A549 (cell line): ENCODE data around the gene CCDC73. TPM values are rescaled to one million over a fixed set of nuclear protein-coding genes. Genes with fewer than 3 reads are reported as not detected.

ENCODE experiments used
- ATAC-seq, 2 experiments: fragments of 200-7000 bp in 1 of 2; fragments of >200 bp in 1 of 2; cut with Nextera tagmentation in 1 of 2; cut with Tn5 transposase in 1 of 2; 3 replicates each; pipeline versions ENCODE4 v1.8.0 to v1.9.1; 2018 to 2020; ENCODE audit warnings: mild to moderate bottlenecking in 1 of 2, moderate library complexity in 1 of 2
- CTCF ChIA-PET: fragments of 300-600 bp; sonication (Branson Sonifier 250); formaldehyde crosslinking; extraction: SDS; loops from one replicate; lab custom pipeline; 2021; ENCODE audit warnings: antibody characterized with exemption, inconsistent platforms; lab: Yijun Ruan, JAX
- POLR2A ChIA-PET: fragments of 350-600 bp; formaldehyde crosslinking; extraction: SDS; loops from one replicate; lab custom pipeline; 2021; ENCODE audit warnings: antibody characterized with exemption, inconsistent platforms; lab: Yijun Ruan, JAX
- DNase-seq, 2 experiments: peaks; one replicate each; pipeline versions ENCODE4 v3.0.0 to v3.0.0-alpha.2; 2011 to 2016; ENCODE audit warnings: low read depth in 1 of 2, low spot score in 1 of 2
- FAIRE-seq: peaks from 2 replicates; lab custom pipeline; 2011; peaks lifted over from hg19 to GRCh38; lab: Jason Lieb, UNC
- H3K27ac ChIP-seq, 2 experiments: fragments of >200 bp; sonication (Bioruptor Twin); formaldehyde crosslinking; 3 replicates each; pipeline ENCODE4 v1.5.1; 2016 to 2017
- H3K4me1 ChIP-seq: fragments of >200 bp; sonication (Bioruptor Twin); formaldehyde crosslinking; 3 replicates; pipeline ENCODE4 v1.6.1; 2016
- H3K4me2 ChIP-seq: fragments of >200 bp; sonication (Bioruptor Twin); formaldehyde crosslinking; 3 replicates; pipeline ENCODE4 v1.6.1; 2016
- H3K4me3 ChIP-seq: fragments of >200 bp; sonication (Bioruptor Twin); formaldehyde crosslinking; 3 replicates; pipeline ENCODE4 v1.5.1; 2016
- H3K9me3 ChIP-seq: fragments of >200 bp; sonication (Bioruptor Twin); formaldehyde crosslinking; 3 replicates; pipeline ENCODE4 v1.6.1; 2016
- CBX8 ChIP-seq: fragments of 200-600 bp; sonication (generic); IDR thresholded peaks from 2 replicates; pipeline ENCODE4 v1.6.1; 2016
- CEBPB ChIP-seq, 2 experiments: fragments of >200 bp in 1 of 2; sonication (Bioruptor Twin) in 1 of 2; formaldehyde crosslinking in 1 of 2; IDR thresholded peaks; 2 replicates each; pipeline ENCODE4 v1.6.1; 2012 to 2016
- EHMT2 ChIP-seq: fragments of 200-600 bp; sonication (generic); IDR thresholded peaks from 2 replicates; pipeline ENCODE4 v1.6.1; 2016; ENCODE audit warnings: antibody characterized with exemption, low read depth, mild to moderate bottlenecking, moderate library complexity
- EP300 ChIP-seq, 2 experiments: fragments of >200 bp; sonication (Bioruptor Twin); formaldehyde crosslinking; IDR thresholded peaks; 2 replicates in 1 of 2; 3 replicates in 1 of 2; pipeline ENCODE4 v1.6.1; 2016 to 2017
- FOSL2 ChIP-seq, 2 experiments: fragments of 450-650 bp in 1 of 2; fragments of >200 bp in 1 of 2; sonication (Bioruptor Twin) in 1 of 2; formaldehyde crosslinking; IDR thresholded peaks; 2 replicates each; pipeline versions ENCODE4 v1.5.0 to v1.6.1; 2016 to 2020; ENCODE audit warnings: mild to moderate bottlenecking in 1 of 2, moderate library complexity in 1 of 2
- HEYL ChIP-seq: fragments of 250-450 bp; sonication (Bioruptor Pico); IDR thresholded peaks from 2 replicates; pipeline ENCODE4 v1.8.0; 2021; ENCODE audit warnings: mild to moderate bottlenecking, moderate library complexity
- HOXB13 ChIP-seq: fragments of 250-450 bp; sonication (Bioruptor Pico); IDR thresholded peaks from 2 replicates; pipeline ENCODE4 v1.5.0; 2020; ENCODE audit warnings: low read depth, mild to moderate bottlenecking, moderate library complexity
- HOXB5 ChIP-seq: fragments of 250-450 bp; sonication (Bioruptor Pico); IDR thresholded peaks from 2 replicates; pipeline ENCODE4 v1.5.0; 2020; ENCODE audit warnings: mild to moderate bottlenecking, moderate library complexity
- JUNB ChIP-seq: fragments of >200 bp; sonication (Bioruptor Twin); formaldehyde crosslinking; IDR thresholded peaks from 2 replicates; pipeline ENCODE4 v1.6.1; 2016
- MAFK ChIP-seq: fragments of 450-650 bp; IDR thresholded peaks from 2 replicates; pipeline ENCODE4 v1.6.1; 2014; ENCODE audit not compliant: partially characterized antibody
- MAZ ChIP-seq: fragments of 150-350 bp; IDR thresholded peaks from 2 replicates; pipeline ENCODE4 v1.6.1; 2014; ENCODE audit warnings: antibody characterized with exemption, low read depth, low read length, borderline replicate concordance
- NR3C1 ChIP-seq: fragments of >200 bp; sonication (Bioruptor Twin); formaldehyde crosslinking; IDR thresholded peaks from 3 replicates; pipeline ENCODE4 v1.6.1; 2017
- POLR2A ChIP-seq: IDR thresholded peaks from 2 replicates; pipeline ENCODE4 v1.6.1; 2012; ENCODE audit warnings: mild to moderate bottlenecking, low read length
- RAD21 ChIP-seq, 2 experiments: fragments of >200 bp in 1 of 2; sonication (Bioruptor Twin) in 1 of 2; formaldehyde crosslinking in 1 of 2; IDR thresholded peaks in 1 of 2; conservative IDR thresholded peaks in 1 of 2; 2 replicates in 1 of 2; 3 replicates in 1 of 2; pipeline ENCODE4 v1.6.1; 2012 to 2018; ENCODE audit warnings: inconsistent platforms in 1 of 2
- TP53 ChIP-seq: fragments of 250-450 bp; sonication (Bioruptor Pico); IDR thresholded peaks from 2 replicates; pipeline ENCODE4 v1.5.0; 2021; ENCODE audit warnings: mild to moderate bottlenecking, moderate library complexity
- ZC3H11A ChIP-seq: fragments of 450-650 bp; IDR thresholded peaks from 2 replicates; pipeline ENCODE4 v1.6.1; 2014; ENCODE audit warnings: antibody characterized with exemption, mild to moderate bottlenecking
- WGBS: methylation state at CpG from one replicate; pipeline ENCODE4 v1.1.6; 2017; ENCODE audit errors: missing lambda C conversion rate; 5-methylcytosine and 5-hydroxymethylcytosine counted together
- polyA plus RNA-seq, 4 experiments: library from polyadenylated mRNA; depleted of rRNA in 3 of 4; stranded (reverse); fragments of >200 nt; fragmentation: RNase III in 1 of 4; extraction: RNeasy Plus Mini Kit Qiagen cat#74134 plus additional on column Dnase treatment in 1 of 4; gene quantifications; 2 replicates in 3 of 4; 3 replicates in 1 of 4; pipeline ENCODE4 v1.2.3, GENCODE V29; 2011 to 2017
- TF ChIP-seq, protein P1 (sequence below): IDR thresholded peaks from 2 replicates; pipeline ENCODE4 v1.6.1; 2012
- TF ChIP-seq, protein P2 (sequence below): fragments of >200 bp; sonication (Bioruptor Twin); formaldehyde crosslinking; IDR thresholded peaks from 3 replicates; pipeline ENCODE4 v1.5.1; 2016
- TF ChIP-seq, protein P3 (sequence below): fragments of >200 bp; sonication (Bioruptor Twin); formaldehyde crosslinking; IDR thresholded peaks from 3 replicates; pipeline ENCODE4 v1.6.1; 2016
- TF ChIP-seq, protein P4 (sequence below): IDR thresholded peaks from 2 replicates; pipeline ENCODE4 v1.6.1; 2012; ENCODE audit warnings: low read depth, borderline replicate concordance
- TF ChIP-seq, protein P5 (sequence below): fragments of 450-650 bp; IDR thresholded peaks from 2 replicates; pipeline ENCODE4 v1.6.1; 2014; ENCODE audit warnings: antibody characterized with exemption

CCDC73 gene
- polyA plus RNA-seq, 2 of the 4 experiments (the other 2 are of a cell fraction): 0.03 TPM; not detected in 1

DNA sequence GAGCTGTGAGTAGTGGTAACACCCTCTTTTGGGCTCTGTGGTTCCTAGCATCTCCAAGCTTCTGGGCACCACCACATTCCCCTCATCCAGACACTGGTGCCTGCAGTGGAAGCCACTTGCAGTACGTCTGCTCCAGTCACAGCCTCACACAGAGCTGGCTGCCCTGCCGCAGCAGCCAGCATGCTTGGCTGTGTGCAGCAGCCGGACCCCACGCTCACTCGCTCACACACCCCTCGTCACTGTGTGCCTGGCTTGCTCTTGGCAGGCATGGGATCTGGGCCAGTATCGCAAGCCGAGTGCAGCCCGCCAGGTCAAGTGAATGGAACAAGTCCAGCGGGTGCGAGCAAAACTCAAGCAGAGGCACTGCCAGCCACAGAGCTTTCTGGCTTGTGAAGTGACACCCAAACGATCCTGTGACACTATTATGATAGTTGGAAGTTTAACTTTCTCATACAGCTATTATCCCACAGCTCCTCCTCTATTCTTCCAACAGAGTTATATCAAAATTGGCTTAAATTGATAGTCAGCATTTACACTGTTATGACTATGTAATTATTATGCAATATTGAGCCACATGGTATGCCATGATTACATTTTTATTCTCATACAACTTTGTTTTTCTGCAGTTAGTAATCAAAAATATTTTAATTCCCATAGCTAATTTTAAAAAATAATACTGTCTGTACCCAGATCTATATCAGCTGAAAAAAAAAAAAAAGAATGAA is 89.0 kb downstream of the CCDC73 start:
- Histone ChIP-seq H3K9me3 (no peaks in the 10 kb centered on the region; the same call in 2 of the 3 replicates), H3K4me3 (no peak overlapping the region), H3K27ac (peak overlapping the region in 1 of 2 experiments; percentile 51; a peak in 4 of 6 replicates), H3K4me2 (no peak overlapping the region), H3K4me1 (peaks cover 21% of the 10 kb centered on the region)
- TF ChIP-seq CEBPB (IDR thresholded peaks at IDR 0.05) (peak; percentile 24 to 31; a peak in 1 of 4 replicates), CBX8 (no peak), ZC3H11A (no peak), MAFK (peak; percentile 60), FOSL2 (IDR thresholded peaks at IDR 0.05) (no peak), FOSL2 (CRISPR knock-in tag; IDR thresholded peaks at IDR 0.05) (no peak), MAZ (no peak), NR3C1 (no peak), JUNB (no peak), HEYL (CRISPR knock-in tag) (no peak)
- TF ChIP-seq, protein P1, sequence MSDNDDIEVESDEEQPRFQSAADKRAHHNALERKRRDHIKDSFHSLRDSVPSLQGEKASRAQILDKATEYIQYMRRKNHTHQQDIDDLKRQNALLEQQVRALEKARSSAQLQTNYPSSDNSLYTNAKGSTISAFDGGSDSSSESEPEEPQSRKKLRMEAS: no peak
- ChIA-PET POLR2A (no interaction called here), CTCF (interaction anchor here (1.1 to 1.5 kb wide), 3 partner anchors 8 to 20 kb away, joined by 3 to 5 read pairs (median 5); no protein-coding TSS in a partner anchor)
- DNase-seq (no peak), FAIRE-seq (peak; percentile 23), ATAC-seq (peak in 1 of 2 experiments; percentile 11; a peak in 2 of 6 replicates)
- WGBS: 92% methylated on average over 12 of the region's 12 CpGs

DNA sequence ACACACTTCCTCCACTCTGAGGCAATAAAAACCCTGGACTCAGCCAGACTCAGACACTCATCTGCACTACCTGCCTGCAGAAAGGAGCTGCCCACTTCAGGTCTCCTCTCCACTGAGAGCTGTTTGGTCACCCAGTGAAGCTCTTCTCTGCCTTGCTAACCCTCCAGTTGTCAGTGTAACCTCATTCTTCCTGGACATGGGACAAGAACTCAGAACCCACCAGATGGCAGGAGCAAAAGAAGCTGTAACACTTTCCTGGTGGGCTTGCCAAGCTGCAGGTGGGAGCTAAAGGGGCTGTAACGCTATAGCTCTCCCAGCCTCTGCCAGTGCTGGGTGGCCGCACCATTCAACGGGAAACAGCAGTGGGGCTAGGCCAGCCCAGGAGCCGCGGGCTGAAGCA is 89.7 kb downstream of the CCDC73 start:
- WGBS: 91% methylated on average over 5 of the region's 5 CpGs

DNA sequence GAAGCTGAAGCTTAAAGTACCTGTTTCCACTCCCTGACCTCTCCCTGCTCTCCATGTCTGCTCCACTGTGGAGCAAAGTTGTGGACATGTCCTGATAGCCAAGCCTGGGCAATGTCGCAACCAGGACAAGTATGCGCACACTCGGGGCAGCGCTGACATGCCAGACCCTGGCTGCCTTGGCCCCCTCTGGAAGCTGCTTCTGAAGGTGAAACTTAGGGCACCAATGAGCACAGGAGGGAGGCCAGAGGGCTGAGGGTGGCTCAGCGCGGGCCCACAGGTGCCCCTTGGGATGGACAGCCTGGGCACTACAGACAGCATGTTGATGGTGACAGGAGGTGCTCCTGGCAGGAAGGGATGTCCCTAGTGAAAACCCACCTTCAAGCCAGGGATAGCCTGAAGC is 90.2 kb downstream of the CCDC73 start:
- no peak overlapping the region for H3K4me3 ChIP-seq
- WGBS: 97% methylated on average over 4 of the region's 6 CpGs
- H3K4me1 ChIP-seq: peaks cover 21% of the 10 kb centered on the region
- DNase-seq (no peak), FAIRE-seq (no peak), ATAC-seq (no peak)
- H3K4me2 ChIP-seq: no peak overlapping the region
- CTCF ChIA-PET: interaction anchor here (0.8 to 1.1 kb wide), 2 partner anchors 9 to 19 kb away, joined by 3 read pairs; no protein-coding TSS in a partner anchor
- H3K27ac ChIP-seq: no peak overlapping the region
- no peaks in the 10 kb centered on the region; the same call in 2 of the 3 replicates for H3K9me3 ChIP-seq
- POLR2A ChIA-PET: no interaction called here
- TF ChIP-seq, protein P2, sequence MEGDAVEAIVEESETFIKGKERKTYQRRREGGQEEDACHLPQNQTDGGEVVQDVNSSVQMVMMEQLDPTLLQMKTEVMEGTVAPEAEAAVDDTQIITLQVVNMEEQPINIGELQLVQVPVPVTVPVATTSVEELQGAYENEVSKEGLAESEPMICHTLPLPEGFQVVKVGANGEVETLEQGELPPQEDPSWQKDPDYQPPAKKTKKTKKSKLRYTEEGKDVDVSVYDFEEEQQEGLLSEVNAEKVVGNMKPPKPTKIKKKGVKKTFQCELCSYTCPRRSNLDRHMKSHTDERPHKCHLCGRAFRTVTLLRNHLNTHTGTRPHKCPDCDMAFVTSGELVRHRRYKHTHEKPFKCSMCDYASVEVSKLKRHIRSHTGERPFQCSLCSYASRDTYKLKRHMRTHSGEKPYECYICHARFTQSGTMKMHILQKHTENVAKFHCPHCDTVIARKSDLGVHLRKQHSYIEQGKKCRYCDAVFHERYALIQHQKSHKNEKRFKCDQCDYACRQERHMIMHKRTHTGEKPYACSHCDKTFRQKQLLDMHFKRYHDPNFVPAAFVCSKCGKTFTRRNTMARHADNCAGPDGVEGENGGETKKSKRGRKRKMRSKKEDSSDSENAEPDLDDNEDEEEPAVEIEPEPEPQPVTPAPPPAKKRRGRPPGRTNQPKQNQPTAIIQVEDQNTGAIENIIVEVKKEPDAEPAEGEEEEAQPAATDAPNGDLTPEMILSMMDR: no peak
- TF ChIP-seq, protein P3, sequence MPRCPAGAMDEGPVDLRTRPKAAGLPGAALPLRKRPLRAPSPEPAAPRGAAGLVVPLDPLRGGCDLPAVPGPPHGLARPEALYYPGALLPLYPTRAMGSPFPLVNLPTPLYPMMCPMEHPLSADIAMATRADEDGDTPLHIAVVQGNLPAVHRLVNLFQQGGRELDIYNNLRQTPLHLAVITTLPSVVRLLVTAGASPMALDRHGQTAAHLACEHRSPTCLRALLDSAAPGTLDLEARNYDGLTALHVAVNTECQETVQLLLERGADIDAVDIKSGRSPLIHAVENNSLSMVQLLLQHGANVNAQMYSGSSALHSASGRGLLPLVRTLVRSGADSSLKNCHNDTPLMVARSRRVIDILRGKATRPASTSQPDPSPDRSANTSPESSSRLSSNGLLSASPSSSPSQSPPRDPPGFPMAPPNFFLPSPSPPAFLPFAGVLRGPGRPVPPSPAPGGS: no peak
- no peak for TF ChIP-seq RAD21 (conservative IDR thresholded peaks at IDR 0.05 in 1 of 2, IDR thresholded peaks at IDR 0.05 in 1 of 2)
- no peak for TF ChIP-seq TP53 (CRISPR knock-in tag)
- TF ChIP-seq HOXB13 (CRISPR knock-in tag): no peak
- TF ChIP-seq EHMT2: no peak
- TF ChIP-seq, protein P4, sequence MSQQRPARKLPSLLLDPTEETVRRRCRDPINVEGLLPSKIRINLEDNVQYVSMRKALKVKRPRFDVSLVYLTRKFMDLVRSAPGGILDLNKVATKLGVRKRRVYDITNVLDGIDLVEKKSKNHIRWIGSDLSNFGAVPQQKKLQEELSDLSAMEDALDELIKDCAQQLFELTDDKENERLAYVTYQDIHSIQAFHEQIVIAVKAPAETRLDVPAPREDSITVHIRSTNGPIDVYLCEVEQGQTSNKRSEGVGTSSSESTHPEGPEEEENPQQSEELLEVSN: no peak
- TF ChIP-seq FOSL2 (IDR thresholded peaks at IDR 0.05): no peak
- no peak for TF ChIP-seq FOSL2 (CRISPR knock-in tag; IDR thresholded peaks at IDR 0.05)
- TF ChIP-seq, protein P5, sequence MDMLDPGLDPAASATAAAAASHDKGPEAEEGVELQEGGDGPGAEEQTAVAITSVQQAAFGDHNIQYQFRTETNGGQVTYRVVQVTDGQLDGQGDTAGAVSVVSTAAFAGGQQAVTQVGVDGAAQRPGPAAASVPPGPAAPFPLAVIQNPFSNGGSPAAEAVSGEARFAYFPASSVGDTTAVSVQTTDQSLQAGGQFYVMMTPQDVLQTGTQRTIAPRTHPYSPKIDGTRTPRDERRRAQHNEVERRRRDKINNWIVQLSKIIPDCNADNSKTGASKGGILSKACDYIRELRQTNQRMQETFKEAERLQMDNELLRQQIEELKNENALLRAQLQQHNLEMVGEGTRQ: no peak
- TF ChIP-seq CEBPB (IDR thresholded peaks at IDR 0.05): no peak
- TF ChIP-seq HOXB5: no peak
- TF ChIP-seq POLR2A: no peak
- no peak for TF ChIP-seq HEYL (CRISPR knock-in tag)

More for the DNA sequence above, 89.7 kb downstream of the CCDC73 start:
- Histone ChIP-seq H3K4me3 (no peak overlapping the region), H3K27ac (peak overlapping the region in 1 of 2 experiments; percentile 51; a peak in 1 of 6 replicates), H3K9me3 (no peaks in the 10 kb centered on the region; the same call in 2 of the 3 replicates), H3K4me1 (peaks cover 21% of the 10 kb centered on the region), H3K4me2 (no peak overlapping the region)
- TF ChIP-seq EP300 (IDR thresholded peaks at IDR 0.05) (no peak), CEBPB (IDR thresholded peaks at IDR 0.05) (no peak)
- TF ChIP-seq, protein P4: no peak
- TF ChIP-seq, protein P2: no peak
- DNase-seq (no peak), FAIRE-seq (no peak), ATAC-seq (no peak)
- CTCF ChIA-PET: interaction anchor here (1.1 kb wide), 2 partner anchors 9 to 20 kb away, joined by 3 to 5 read pairs; no protein-coding TSS in a partner anchor
- POLR2A ChIA-PET: no interaction called here
